Natural killer cell (primary cell): ENCODE results near the gene KDM4C. TPM values are rescaled to one million over a fixed set of nuclear protein-coding genes. Genes with fewer than 3 reads are reported as not detected.
"Not testable (repeated sequence)": the region's sequence is repeated elsewhere in the genome, so short reads cannot be mapped to it uniquely, and the experiment has no call there.

Experiments used
- ATAC-seq, 3 donors: fragments of 150-1000 bp in 2 of 3; fragments of 200-7000 bp in 1 of 3; cut with Tn5 transposase; 1 replicate in 1 of 3; 2 replicates in 2 of 3; pipeline ENCODE4 v1.10.0; 2021; ENCODE audit warnings: mild to moderate bottlenecking in 2 of 3, moderate library complexity in 2 of 3
- DNase-seq, 2 donors: peaks; one replicate each; pipeline versions ENCODE4 v3.0.0 to v3.0.0-alpha.2; 2013 to 2021; ENCODE audit warnings: mixed read lengths in 1 of 2
- H3K27ac ChIP-seq: one replicate; pipeline ENCODE4 v1.5.1; 2013; ENCODE audit warnings: mild to moderate bottlenecking, low read length
- H3K27me3 ChIP-seq: one replicate; pipeline ENCODE4 v1.6.1; 2013; ENCODE audit warnings: low read length; ENCODE audit not compliant: control insufficient read depth, insufficient read depth
- H3K36me3 ChIP-seq: one replicate; pipeline ENCODE4 v1.6.1; 2013; ENCODE audit warnings: low read length; ENCODE audit not compliant: control insufficient read depth, insufficient read depth
- H3K4me1 ChIP-seq: one replicate; pipeline ENCODE4 v1.6.1; 2013; ENCODE audit warnings: low read length; ENCODE audit not compliant: control insufficient read depth, insufficient read depth
- H3K4me3 ChIP-seq: one replicate; pipeline ENCODE4 v1.5.1; 2013; ENCODE audit warnings: low read length
- H3K9me3 ChIP-seq: one replicate; pipeline ENCODE4 v1.6.1; 2013; ENCODE audit warnings: low read length; ENCODE audit not compliant: control insufficient read depth, insufficient read depth
- H3K27ac Mint-ChIP-seq, 2 donors: one replicate each; pipeline ENCODE4 v1.8.0; 2022; ENCODE audit warnings: mild to moderate bottlenecking in 2 of 2, mixed read lengths in 2 of 2, moderate library complexity in 1 of 2
- H3K27me3 Mint-ChIP-seq, 2 donors: one replicate each; pipeline ENCODE4 v1.8.0; 2022; ENCODE audit warnings: low read depth in 2 of 2, mixed read lengths in 2 of 2
- H3K36me3 Mint-ChIP-seq: one replicate; pipeline ENCODE4 v1.8.0; 2022; ENCODE audit warnings: mixed read lengths
- H3K4me1 Mint-ChIP-seq, 2 donors: one replicate each; pipeline ENCODE4 v1.8.0; 2022; ENCODE audit warnings: mixed read lengths in 2 of 2
- H3K4me3 Mint-ChIP-seq: one replicate; pipeline ENCODE4 v1.8.0; 2022; ENCODE audit warnings: mild to moderate bottlenecking, moderate library complexity, mixed read lengths
- H3K9me3 Mint-ChIP-seq, 2 donors: one replicate each; pipeline ENCODE4 v1.8.0; 2022; ENCODE audit warnings: mixed read lengths in 2 of 2
- WGBS: methylation state at CpG from one replicate; pipeline ENCODE4 v1.1.7; 2013; ENCODE audit warnings: missing lambda C conversion rate; ENCODE audit not compliant: insufficient coverage; 5-methylcytosine and 5-hydroxymethylcytosine counted together
- intact Hi-C: fragments of 100-400 bp; cut with micrococcal nuclease; formaldehyde crosslinking; loops from one replicate; pipeline ENCODE4 v1.14.2; 2022
- total RNA-seq, 4 donors: library from RNA; stranded (reverse); fragments of 120-200 nt in 1 of 4; gene quantifications; one replicate each; pipeline versions ENCODE4 v1.2.3 to v1.2.4, GENCODE V29; 2013 to 2022
- TF ChIP-seq, protein P1 (sequence below): fragments of 200-600 bp; IDR thresholded peaks from one replicate; pipeline ENCODE4 v1.8.0; 2022; ENCODE audit warnings: antibody characterized with exemption

The KDM4C gene
- total RNA-seq, 3 donors from 2014 or later (not counting 1 experiment from before 2014, with no cell fraction given): 115 to 137 (median 116) TPM

DNA sequence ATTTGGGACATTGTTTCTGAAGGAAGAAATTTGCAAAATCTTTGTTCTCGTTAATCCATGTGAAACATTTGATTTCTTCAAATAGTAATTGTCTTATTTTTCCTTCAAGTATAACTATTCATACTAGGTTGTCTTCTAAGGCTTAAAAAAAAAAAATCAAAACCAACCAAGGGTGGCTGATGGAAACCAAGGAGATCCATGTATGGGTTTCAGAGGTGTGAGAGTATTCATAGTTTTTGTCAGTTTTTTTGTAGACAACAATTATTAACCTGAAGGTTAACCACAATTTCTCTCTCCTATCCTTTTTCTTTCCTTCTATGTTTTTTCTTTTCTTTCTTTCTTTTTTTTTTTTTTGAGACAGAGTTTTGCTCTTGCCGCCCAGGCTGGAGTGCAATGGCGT, 35.4 kb downstream of the KDM4C start:
- 93% methylated on average over 2 of the region's 3 CpGs for WGBS
- H3K4me3 ChIP-seq: no peak overlapping the region
- H3K27me3 ChIP-seq: no peaks in the 10 kb centered on the region
- no peak overlapping the region for H3K27ac ChIP-seq
- H3K36me3 ChIP-seq: peaks cover 13% of the 10 kb centered on the region
- DNase-seq (no peak), ATAC-seq (no peak)
- TF ChIP-seq, protein P1, sequence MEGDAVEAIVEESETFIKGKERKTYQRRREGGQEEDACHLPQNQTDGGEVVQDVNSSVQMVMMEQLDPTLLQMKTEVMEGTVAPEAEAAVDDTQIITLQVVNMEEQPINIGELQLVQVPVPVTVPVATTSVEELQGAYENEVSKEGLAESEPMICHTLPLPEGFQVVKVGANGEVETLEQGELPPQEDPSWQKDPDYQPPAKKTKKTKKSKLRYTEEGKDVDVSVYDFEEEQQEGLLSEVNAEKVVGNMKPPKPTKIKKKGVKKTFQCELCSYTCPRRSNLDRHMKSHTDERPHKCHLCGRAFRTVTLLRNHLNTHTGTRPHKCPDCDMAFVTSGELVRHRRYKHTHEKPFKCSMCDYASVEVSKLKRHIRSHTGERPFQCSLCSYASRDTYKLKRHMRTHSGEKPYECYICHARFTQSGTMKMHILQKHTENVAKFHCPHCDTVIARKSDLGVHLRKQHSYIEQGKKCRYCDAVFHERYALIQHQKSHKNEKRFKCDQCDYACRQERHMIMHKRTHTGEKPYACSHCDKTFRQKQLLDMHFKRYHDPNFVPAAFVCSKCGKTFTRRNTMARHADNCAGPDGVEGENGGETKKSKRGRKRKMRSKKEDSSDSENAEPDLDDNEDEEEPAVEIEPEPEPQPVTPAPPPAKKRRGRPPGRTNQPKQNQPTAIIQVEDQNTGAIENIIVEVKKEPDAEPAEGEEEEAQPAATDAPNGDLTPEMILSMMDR: no peak
- no peak overlapping the region for H3K27ac Mint-ChIP-seq
- peaks cover 37 to 49% of the 10 kb centered on the region in 2 donors for H3K4me1 Mint-ChIP-seq
- H3K36me3 Mint-ChIP-seq: no peaks in the 10 kb centered on the region
- intact Hi-C loops: no loop called here
- no peaks in the 10 kb centered on the region for H3K9me3 ChIP-seq
- no peaks in the 10 kb centered on the region for H3K9me3 Mint-ChIP-seq
- H3K4me3 Mint-ChIP-seq: no peak overlapping the region
- no peaks in the 10 kb centered on the region for H3K27me3 Mint-ChIP-seq
- H3K4me1 ChIP-seq: no peaks in the 10 kb centered on the region

DNA sequence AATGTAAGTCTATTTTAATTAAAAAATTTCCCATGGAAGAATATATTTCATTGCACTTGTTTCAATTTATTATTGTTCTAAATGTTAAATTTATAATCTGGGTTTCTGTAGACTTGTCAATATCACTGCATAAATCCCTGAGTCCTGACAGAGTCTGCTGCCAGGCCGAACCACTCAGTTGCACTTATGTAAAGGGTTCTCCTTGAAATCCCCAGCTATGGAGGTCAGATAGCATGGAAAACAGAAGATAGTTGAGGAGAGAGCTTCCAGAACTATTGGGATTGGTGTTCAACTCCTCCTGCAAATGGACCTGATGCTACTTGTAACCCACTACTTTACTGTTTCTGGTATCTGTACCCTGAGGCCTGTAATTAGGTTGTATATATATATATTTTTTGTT, 37.2 kb downstream of the KDM4C start:
- Mint-ChIP-seq H3K36me3 (no peaks in the 10 kb centered on the region), H3K4me1 (peaks cover 35 to 41% of the 10 kb centered on the region in 2 donors), H3K27me3 (no peaks in the 10 kb centered on the region), H3K4me3 (no peak overlapping the region), H3K9me3 (peaks cover 0 to 2% of the 10 kb centered on the region in 2 donors), H3K27ac (no peak overlapping the region)
- Histone ChIP-seq H3K36me3 (peaks cover 13% of the 10 kb centered on the region), H3K9me3 (no peaks in the 10 kb centered on the region), H3K27ac (no peak overlapping the region), H3K4me1 (no peaks in the 10 kb centered on the region), H3K27me3 (no peaks in the 10 kb centered on the region), H3K4me3 (no peak overlapping the region)
- TF ChIP-seq, protein P1: no peak
- DNase-seq (no peak), ATAC-seq (no peak)
- intact Hi-C loops: no loop called here
- 100% methylated on average over 1 of the region's 1 CpG for WGBS

DNA sequence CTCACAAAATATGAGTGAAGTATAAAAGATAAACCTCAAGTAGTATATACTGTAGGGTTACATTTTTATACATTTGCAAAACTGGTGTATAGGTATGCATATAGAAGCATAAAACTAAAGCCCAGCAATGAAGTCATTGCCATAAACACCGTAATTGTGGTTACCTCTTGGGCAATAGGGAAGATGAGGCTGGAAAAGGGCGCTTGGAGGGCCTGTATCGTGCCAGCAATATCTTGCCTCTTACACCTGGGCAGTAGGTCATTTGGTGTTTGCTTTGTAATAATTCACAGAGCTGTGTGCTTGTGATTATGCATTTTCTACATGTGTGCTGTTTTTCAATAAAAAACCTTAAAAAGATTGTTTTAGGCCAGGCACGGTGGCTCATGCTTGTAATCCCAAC, 45.2 kb downstream of the KDM4C start:
- no peak overlapping the region for H3K4me3 Mint-ChIP-seq

DNA sequence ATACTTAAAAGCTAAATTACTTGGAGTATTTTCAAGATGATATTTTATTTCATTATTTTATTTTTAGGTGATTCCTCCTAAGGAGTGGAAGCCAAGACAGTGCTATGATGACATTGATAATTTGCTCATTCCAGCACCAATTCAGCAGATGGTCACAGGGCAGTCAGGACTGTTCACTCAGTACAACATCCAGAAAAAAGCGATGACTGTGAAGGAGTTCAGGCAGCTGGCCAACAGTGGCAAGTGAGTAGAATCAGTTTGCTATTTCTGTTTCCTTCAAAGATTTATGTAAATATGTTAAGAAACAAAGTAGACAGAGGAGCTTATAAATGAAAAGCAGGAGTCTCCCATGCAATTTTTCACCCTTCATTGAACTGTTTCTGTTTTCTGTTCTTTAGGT, 47.8 kb downstream of the KDM4C start:
- no peak overlapping the region for H3K4me3 ChIP-seq
- WGBS: 100% methylated on average over 1 of the region's 1 CpG
- DNase-seq: no peak
- intact Hi-C loops: no loop called here
- ATAC-seq: no peak
- Mint-ChIP-seq H3K4me3 (no peak overlapping the region), H3K27ac (peak overlapping the region in 1 of 2 donors; percentile 23), H3K36me3 (no peaks in the 10 kb centered on the region), H3K9me3 (no peaks in the 10 kb centered on the region), H3K4me1 (peaks cover 0 to 5% of the 10 kb centered on the region in 2 donors), H3K27me3 (no peaks in the 10 kb centered on the region)
- H3K27ac ChIP-seq: no peak overlapping the region
- H3K36me3 ChIP-seq: peaks cover 2% of the 10 kb centered on the region
- H3K9me3 ChIP-seq: no peaks in the 10 kb centered on the region
- TF ChIP-seq, protein P1: no peak
- no peaks in the 10 kb centered on the region for H3K4me1 ChIP-seq
- H3K27me3 ChIP-seq: no peaks in the 10 kb centered on the region

More for the DNA sequence above, 45.2 kb downstream of the KDM4C start:
- H3K4me1 ChIP-seq: no peaks in the 10 kb centered on the region
- 96% methylated on average over 4 of the region's 4 CpGs for WGBS
- Mint-ChIP-seq H3K9me3 (peaks cover 0 to 2% of the 10 kb centered on the region in 2 donors), H3K27me3 (no peaks in the 10 kb centered on the region), H3K27ac (no peak overlapping the region), H3K36me3 (no peaks in the 10 kb centered on the region), H3K4me1 (peaks cover 5 to 9% of the 10 kb centered on the region in 2 donors)
- H3K36me3 ChIP-seq: peaks cover 2% of the 10 kb centered on the region
- no peak for DNase-seq
- H3K27ac ChIP-seq: no peak overlapping the region
- ATAC-seq: no peak
- H3K9me3 ChIP-seq: no peaks in the 10 kb centered on the region
- TF ChIP-seq, protein P1: no peak
- H3K4me3 ChIP-seq: no peak overlapping the region
- intact Hi-C loops: no loop called here
- no peaks in the 10 kb centered on the region for H3K27me3 ChIP-seq

DNA sequence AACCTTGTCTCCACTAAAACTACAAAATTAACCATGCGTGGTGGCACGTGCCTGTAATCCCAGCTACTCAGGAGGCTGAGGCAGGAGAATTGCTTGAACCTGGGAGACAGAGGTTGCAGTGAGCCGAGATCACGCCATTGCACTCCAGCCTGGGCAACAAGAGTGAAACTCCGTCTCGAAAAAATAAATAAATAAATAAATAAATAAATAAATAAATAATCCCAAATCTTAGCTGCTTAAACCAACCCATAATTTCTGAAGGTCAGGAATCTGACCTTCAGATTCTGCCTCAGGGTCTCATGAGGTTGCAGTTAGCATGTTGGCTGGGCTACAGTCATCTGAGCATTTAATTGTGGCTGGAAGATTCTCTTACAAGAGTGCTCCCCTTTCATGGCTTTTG, 48.5 kb downstream of the KDM4C start:
- H3K27ac ChIP-seq, H3K27ac Mint-ChIP-seq, H3K27me3 ChIP-seq, H3K9me3 Mint-ChIP-seq, H3K9me3 ChIP-seq, H3K27me3 Mint-ChIP-seq, ATAC-seq, H3K4me3 ChIP-seq, H3K4me3 Mint-ChIP-seq, H3K4me1 ChIP-seq, DNase-seq, intact Hi-C loops, H3K36me3 ChIP-seq, H3K4me1 Mint-ChIP-seq, H3K36me3 Mint-ChIP-seq: not testable (repeated sequence)
- 100% methylated on average over 1 of the region's 6 CpGs for WGBS
